GM12875 (cell line): Measurements from ENCODE around the gene SGIP1.
"Not testable (repeated sequence)": the region's sequence is repeated elsewhere in the genome, so short reads cannot be mapped to it uniquely, and the experiment has no call there.

Source experiments
- H3K4me3 ChIP-seq: one replicate; pipeline ENCODE4 v1.5.1; 2011; ENCODE audit warnings: low read depth, low read length, control low read depth
- CTCF ChIP-seq: IDR thresholded peaks from 2 replicates; pipeline ENCODE4 v1.5.1; 2011; ENCODE audit warnings: low read depth, mild to moderate bottlenecking, control low read depth, inconsistent platforms, low read length, moderate library complexity, borderline replicate concordance; ENCODE audit not compliant: insufficient read depth

SGIP1 gene

DNA sequence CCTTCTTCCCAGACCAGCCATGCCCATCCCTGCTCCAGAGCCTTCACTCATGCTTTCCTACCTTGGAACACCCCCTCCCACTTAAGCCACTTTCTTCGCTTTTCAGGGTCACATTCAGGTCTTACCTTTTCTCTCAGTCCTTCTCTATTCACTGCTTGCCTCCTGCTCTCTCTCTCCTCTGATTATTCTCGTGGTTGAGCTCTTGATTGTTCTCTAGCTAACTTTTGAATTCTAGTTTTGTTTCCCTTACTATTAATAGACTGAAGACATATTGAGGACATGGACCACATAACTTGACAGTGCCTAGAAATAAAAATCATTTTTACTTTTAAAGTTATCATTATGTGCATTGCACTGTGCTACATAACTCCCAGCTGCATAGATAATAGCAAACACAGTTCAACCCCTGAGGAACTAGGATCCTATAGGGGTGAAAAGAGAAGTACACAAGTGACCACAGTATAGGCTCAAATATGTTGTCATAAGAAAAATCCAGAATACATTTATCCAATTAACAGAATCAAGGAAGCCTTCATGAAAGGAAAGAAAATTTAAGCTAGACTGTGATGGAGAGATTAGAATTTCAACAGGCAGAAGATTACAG is 245.6 kb downstream of the SGIP1 start:
- no peak for TF ChIP-seq CTCF
- H3K4me3 ChIP-seq: no peak overlapping the region

DNA sequence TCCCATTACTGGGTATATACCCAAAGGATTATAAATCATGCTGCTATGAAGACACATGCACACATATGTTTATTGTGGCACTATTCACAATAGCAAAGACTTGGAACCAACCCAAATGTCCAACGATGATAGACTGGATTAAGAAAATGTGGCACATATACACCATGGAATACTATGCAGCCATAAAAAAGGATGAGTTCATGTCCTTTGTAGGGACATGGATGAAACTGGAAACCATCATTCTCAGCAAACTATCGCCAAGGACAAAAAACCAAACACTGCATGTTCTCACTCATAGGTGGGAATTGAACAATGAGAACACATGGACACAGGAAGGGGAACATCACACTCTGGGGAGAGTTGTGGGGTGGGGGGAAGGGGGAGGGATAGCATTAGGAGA is 251.8 kb downstream of the SGIP1 start:
- not testable (repeated sequence) for H3K4me3 ChIP-seq

DNA sequence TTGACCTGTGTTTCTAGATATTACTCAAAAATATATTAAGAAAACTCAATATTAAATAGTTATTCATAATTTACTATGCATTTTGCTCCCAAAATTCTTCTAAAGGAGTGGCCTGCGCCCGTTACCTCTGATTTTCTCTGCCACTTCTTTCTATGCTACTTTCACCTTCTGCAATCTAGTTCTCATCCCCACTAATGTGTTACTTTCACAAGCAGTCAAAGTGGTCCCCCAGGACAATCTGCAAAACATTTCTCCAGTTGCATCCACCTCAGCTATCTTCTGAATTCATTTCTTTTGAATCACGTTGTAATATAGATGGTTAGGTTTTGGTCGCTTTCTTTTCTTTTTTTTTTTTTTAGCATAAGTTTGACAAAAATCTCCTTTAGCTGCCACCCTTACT is 253.7 kb downstream of the SGIP1 start:
- TF ChIP-seq CTCF: no peak

DNA sequence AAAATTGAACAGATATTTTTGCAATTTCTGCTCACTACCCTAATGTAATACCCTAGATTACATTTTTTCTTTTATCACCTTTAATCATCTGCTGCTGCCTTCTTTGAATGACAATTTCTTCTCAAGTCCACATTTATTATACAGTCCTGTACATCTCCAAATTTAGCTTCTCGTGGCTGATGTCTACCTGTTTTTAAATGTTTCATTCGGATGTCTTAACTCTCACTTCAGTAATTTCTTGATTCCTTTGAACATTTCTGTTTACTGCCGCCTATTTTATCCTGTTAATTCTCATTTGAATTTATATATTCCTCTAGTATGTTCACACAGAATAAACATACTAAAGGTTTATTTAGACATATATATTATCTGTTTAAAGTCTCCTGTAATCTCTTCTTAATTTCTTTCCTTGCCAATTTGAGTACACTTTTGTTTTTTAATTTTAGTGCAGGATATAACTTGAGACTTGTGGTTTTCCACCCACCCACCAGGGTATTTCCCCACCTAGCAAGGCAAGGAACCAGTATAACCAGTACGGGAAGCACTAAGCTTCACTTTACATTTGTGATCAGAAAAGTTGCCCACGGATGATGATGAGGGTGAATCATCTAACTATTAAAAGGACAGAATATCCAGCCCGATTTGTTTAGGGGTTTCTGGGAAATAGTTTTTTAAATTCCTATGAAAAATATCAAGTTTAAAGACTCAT is 254.4 kb downstream of the SGIP1 start:
- no peak overlapping the region for H3K4me3 ChIP-seq
- TF ChIP-seq CTCF: no peak

More for the DNA sequence above, 253.7 kb downstream of the SGIP1 start:
- no peak overlapping the region for H3K4me3 ChIP-seq

GRCh38 chr1:66791621-66792610 is 258.0 kb downstream of the SGIP1 start:
- TF ChIP-seq CTCF: no peak
- no peak overlapping the region for H3K4me3 ChIP-seq

GRCh38 chr1:66795839-66796238 is 261.9 kb downstream of the SGIP1 start:
- not testable (repeated sequence) for H3K4me3 ChIP-seq
